Fibroblast of pulmonary artery (primary cell): ENCODE results near the gene NEDD4L.

Experiments used
- DNase-seq: peaks from one replicate; pipeline ENCODE4 v3.0.0-alpha.2; 2010; ENCODE audit warnings: low read depth
- H3K4me3 ChIP-seq: replicated peaks from 2 replicates; pipeline ENCODE4 v1.5.1; 2011; ENCODE audit warnings: low read depth, mild to moderate bottlenecking, control low read depth, low read length, moderate library complexity
- TF ChIP-seq, protein P1 (sequence below): IDR thresholded peaks from 2 replicates; pipeline ENCODE4 v1.5.1; 2011; ENCODE audit warnings: mild to moderate bottlenecking, control low read depth, low read length, inconsistent platforms; ENCODE audit errors: missing control alignments

The NEDD4L gene

DNA sequence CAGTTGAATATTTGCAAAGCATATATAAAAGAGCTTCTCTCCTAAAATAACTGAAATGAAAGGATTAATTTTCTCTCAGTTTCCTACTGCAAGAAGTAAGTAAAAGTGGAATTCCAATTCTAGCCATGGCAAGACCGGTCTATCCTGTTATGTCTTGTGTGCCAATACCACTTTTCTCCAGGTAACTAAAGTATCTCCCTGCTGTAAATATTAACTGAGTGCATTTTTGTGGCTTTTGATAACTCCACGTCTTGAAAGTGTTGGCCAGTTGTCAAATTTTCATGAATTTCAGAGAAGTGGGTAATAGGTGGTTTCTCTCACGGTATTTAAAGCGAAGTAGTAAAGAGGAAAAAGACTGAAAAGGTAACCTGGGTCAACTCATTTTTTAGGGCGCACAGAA, 225.9 kb downstream of the NEDD4L start:
- H3K4me3 ChIP-seq = no peak overlapping the region
- TF ChIP-seq, protein P1, sequence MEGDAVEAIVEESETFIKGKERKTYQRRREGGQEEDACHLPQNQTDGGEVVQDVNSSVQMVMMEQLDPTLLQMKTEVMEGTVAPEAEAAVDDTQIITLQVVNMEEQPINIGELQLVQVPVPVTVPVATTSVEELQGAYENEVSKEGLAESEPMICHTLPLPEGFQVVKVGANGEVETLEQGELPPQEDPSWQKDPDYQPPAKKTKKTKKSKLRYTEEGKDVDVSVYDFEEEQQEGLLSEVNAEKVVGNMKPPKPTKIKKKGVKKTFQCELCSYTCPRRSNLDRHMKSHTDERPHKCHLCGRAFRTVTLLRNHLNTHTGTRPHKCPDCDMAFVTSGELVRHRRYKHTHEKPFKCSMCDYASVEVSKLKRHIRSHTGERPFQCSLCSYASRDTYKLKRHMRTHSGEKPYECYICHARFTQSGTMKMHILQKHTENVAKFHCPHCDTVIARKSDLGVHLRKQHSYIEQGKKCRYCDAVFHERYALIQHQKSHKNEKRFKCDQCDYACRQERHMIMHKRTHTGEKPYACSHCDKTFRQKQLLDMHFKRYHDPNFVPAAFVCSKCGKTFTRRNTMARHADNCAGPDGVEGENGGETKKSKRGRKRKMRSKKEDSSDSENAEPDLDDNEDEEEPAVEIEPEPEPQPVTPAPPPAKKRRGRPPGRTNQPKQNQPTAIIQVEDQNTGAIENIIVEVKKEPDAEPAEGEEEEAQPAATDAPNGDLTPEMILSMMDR = no peak

GRCh38 chr18:58270396-58270795, 226.4 kb downstream of the NEDD4L start:
- TF ChIP-seq, protein P1 = no peak
- H3K4me3 ChIP-seq = no peak overlapping the region
- DNase-seq = no peak

More for the DNA sequence above, 225.9 kb downstream of the NEDD4L start:
- no peak for DNase-seq

DNA sequence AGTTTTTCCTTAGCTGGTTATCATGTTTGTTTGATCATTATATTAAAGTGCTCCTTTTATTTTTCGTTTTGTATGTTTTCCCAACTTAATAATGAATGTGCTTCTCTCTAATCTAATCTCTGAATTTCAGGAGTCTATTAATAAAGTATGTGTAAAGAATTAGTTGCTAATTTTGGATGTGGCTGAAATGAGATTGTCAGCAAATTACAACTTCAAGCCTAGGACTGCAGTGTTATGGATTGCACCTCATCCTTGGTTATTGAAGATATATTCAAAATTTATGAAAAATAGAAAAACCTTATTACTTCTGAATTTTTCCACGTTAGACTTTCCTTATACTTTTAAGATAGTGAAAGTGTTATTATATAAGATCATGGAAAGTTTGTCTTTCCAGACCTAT, 227.7 kb downstream of the NEDD4L start:
- no peak for DNase-seq
- TF ChIP-seq, protein P1 = no peak
- no peak overlapping the region for H3K4me3 ChIP-seq

- TF ChIP-seq, protein P1 = no peak
- DNase-seq = no peak
- H3K4me3 ChIP-seq = no peak overlapping the region
These were observed 228.2 kb downstream of the NEDD4L start for GRCh38 chr18:58272209-58272608.

GRCh38 chr18:58272779-58273435, 228.9 kb downstream of the NEDD4L start:
- no peak overlapping the region for H3K4me3 ChIP-seq
- DNase-seq = no peak
- TF ChIP-seq, protein P1 = no peak

DNA sequence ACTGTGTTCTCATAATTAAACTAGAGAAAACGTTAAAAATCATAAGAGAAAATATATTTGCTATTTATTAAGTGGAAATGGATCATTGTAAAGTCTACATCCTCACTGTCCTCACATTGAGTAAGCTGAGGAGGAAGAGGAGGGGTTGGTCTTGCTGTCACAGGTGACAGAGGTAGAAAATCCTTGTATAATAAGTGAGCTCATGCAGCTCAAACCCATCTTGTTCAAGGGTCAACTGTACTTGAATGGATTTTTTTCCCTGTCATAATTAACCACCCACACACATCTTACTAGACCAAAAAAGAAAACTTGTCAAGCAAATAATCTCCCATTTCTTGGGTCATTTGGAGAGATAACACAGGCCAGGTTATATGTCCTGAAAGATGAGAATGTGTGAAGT, 231.2 kb downstream of the NEDD4L start:
- TF ChIP-seq, protein P1 = no peak
- DNase-seq = no peak
- no peak overlapping the region for H3K4me3 ChIP-seq
